ENCODE measurements around the gene UGT1A1.

UGT1A1 gene

GRCh38 chr2:233769260-233769659, 9.2 kb downstream of the UGT1A1 start:
- CTCF ChIA-PET, result no interaction called here
- no peak for TF ChIP-seq CTCF (IDR thresholded peaks at IDR 0.05; ENCODE audit: insufficient read depth, low read length, missing control alignments)
- H3K4me3 ChIP-seq (ENCODE audit: low read depth, low read length), result no peak overlapping the region
- POLR2A ChIA-PET, result no interaction called here
- DNase-seq (ENCODE audit: low read depth, low spot score), result no peak

DNA sequence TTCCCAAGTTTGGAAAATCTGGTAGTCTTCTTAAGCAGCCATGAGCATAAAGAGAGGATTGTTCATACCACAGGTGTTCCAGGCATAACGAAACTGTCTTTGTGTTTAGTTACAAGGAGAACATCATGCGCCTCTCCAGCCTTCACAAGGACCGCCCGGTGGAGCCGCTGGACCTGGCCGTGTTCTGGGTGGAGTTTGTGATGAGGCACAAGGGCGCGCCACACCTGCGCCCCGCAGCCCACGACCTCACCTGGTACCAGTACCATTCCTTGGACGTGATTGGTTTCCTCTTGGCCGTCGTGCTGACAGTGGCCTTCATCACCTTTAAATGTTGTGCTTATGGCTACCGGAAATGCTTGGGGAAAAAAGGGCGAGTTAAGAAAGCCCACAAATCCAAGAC, 12.1 kb downstream of the UGT1A1 start:
- ChIA-PET CTCF (no interaction called here), POLR2A (no interaction called here)
- no peak for DNase-seq (ENCODE audit: low read depth, low spot score)
- no peak overlapping the region for H3K4me3 ChIP-seq (ENCODE audit: low read depth, low read length)
- TF ChIP-seq CTCF (IDR thresholded peaks at IDR 0.05; ENCODE audit: insufficient read depth, low read length, missing control alignments), result no peak

DNA sequence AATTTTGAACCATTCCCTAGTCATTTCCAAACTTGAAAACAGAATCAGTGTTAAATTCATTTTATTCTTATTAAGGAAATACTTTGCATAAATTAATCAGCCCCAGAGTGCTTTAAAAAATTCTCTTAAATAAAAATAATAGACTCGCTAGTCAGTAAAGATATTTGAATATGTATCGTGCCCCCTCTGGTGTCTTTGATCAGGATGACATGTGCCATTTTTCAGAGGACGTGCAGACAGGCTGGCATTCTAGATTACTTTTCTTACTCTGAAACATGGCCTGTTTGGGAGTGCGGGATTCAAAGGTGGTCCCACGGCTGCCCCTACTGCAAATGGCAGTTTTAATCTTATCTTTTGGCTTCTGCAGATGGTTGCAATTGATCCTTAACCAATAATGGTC, 12.5 kb downstream of the UGT1A1 start:
- ChIA-PET POLR2A (no interaction called here), CTCF (no interaction called here)
- H3K4me3 ChIP-seq (ENCODE audit: low read depth, low read length), result no peak overlapping the region
- DNase-seq (ENCODE audit: low read depth, low spot score), result no peak
- no peak for TF ChIP-seq CTCF (IDR thresholded peaks at IDR 0.05; ENCODE audit: insufficient read depth, low read length, missing control alignments)

DNA sequence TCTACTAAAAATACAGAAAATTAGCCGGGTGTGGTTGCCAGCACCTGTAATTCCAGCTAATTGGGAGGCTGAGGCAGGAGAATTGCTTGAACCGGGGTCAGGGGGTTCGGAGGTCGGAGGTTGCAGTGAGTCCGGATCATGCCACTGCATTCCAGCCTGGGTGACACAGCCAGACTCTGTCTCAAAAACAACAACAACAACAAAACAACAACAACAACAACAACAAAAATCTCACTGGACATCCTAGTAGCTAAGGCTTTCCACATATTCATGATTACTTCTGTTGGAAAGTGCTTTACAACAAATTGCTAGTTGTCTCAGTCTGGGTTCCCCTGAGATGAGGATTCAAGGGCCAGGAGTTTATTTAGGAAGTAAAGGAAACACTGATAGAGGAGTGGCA, 13.8 kb downstream of the UGT1A1 start:
- H3K4me3 ChIP-seq (ENCODE audit: low read depth, low read length), result no peak overlapping the region
- POLR2A ChIA-PET, result no interaction called here
- CTCF ChIA-PET, result no interaction called here
- no peak for TF ChIP-seq CTCF (IDR thresholded peaks at IDR 0.05; ENCODE audit: insufficient read depth, low read length, missing control alignments)
- no peak for DNase-seq (ENCODE audit: low read depth, low spot score)

DNA sequence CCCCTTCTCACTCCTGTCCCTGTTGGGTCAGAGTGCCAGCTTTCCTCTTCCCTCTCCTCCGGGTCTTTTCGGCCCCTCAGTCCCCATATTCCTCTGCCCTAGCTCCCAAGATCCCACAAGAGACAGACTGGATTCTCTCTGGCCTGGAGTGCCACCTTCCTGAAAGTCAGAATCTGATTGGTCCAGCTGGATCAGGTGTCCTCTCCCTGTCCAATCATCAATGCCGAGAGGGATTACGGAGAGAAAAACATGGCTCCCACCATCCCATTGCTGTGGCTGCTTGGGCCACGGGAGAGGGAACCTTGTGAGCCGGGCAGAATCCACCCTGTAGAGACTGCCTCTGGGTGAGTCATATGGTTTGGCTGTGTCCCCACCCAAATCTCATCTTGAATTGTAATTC, 15.3 kb downstream of the UGT1A1 start:
- H3K4me3 ChIP-seq (ENCODE audit: low read depth, low read length), result no peak overlapping the region
- DNase-seq (ENCODE audit: low read depth, low spot score), result no peak
- ChIA-PET POLR2A (no interaction called here), CTCF (no interaction called here)
- TF ChIP-seq CTCF (IDR thresholded peaks at IDR 0.05; ENCODE audit: insufficient read depth, low read length, missing control alignments), result no peak

GRCh38 chr2:233778030-233778429, 18.0 kb downstream of the UGT1A1 start, which contains the start of gene MROH2A:
Gene MROH2A, plus strand, starts transcription at chr2:233778330. Its CDS starts 1,029 bp downstream, at chr2:233779359.
- POLR2A ChIA-PET, result no interaction called here
- DNase-seq (ENCODE audit: low read depth, low spot score), result no peak

More at GRCh38 chr2:233778030-233778429, 18.0 kb downstream of the UGT1A1 start, which contains the start of gene MROH2A:
- no peak within 1 kb of the TSS for H3K4me3 ChIP-seq (ENCODE audit: low read depth, low read length)
- TF ChIP-seq CTCF (IDR thresholded peaks at IDR 0.05; ENCODE audit: insufficient read depth, low read length, missing control alignments), result no peak
- CTCF ChIA-PET, result no interaction called here
